ENCODE data around the gene DPF1.

- TF ChIP-seq EZH2 (IDR thresholded peaks at IDR 0.05; ENCODE audit: low read length) (no peak), CTCF (optimal IDR thresholded peaks at IDR 0.05 in 1 of 3, IDR thresholded peaks at IDR 0.05 in 1 of 3, conservative IDR thresholded peaks at IDR 0.05 in 1 of 3; ENCODE audit: extremely low read depth in 1 of 3, insufficient read depth in 2 of 3, low read length in 3 of 3) (no peak)
Measured at GRCh38 chr19:38252385-38252784, 28.4 kb upstream of the DPF1 start.
